ENCODE results near the gene SMYD3.

- TF ChIP-seq CTCF (IDR thresholded peaks at IDR 0.05; ENCODE audit: low read depth, low read length, poor library complexity, severe bottlenecking), result no peak
- no peak for TF ChIP-seq EZH2phosphoT487 (IDR thresholded peaks at IDR 0.05; ENCODE audit: borderline replicate concordance, low read length)
These were observed 420.9 kb downstream of the SMYD3 start for GRCh38 chr1:246086191-246086590.

All from DOHH2 (cell line).